Activated naive CD4-positive, alpha-beta T cell treated with anti-CD3 and anti-CD28 coated beads, Interleukin-2, amount 10 ng/mL, durations not matched to agents 7 days and 5 days (primary cell): ENCODE results near the gene RPP21.
"Not testable (repeated sequence)": the region's sequence is repeated elsewhere in the genome, so short reads cannot be mapped to it uniquely, and the experiment has no call there.

Experiments used
- CTCF ChIA-PET: fragments of 350-600 bp; sonication (Branson Sonifier 250); formaldehyde crosslinking; loops from one replicate; lab custom pipeline; 2021; ENCODE audit warnings: antibody characterized with exemption; lab: Charles Lee
- DNase-seq: peaks from one replicate; pipeline ENCODE4 v3.0.0-alpha.2; 2020
- H3K27ac Mint-ChIP-seq: one replicate; pipeline ENCODE4 v1.8.0; 2021; ENCODE audit warnings: mild to moderate bottlenecking, moderate library complexity, mixed read lengths
- H3K27me3 Mint-ChIP-seq: one replicate; pipeline ENCODE4 v1.8.0; 2021; ENCODE audit warnings: mild to moderate bottlenecking, mixed read lengths
- H3K36me3 Mint-ChIP-seq: one replicate; pipeline ENCODE4 v1.8.0; 2021; ENCODE audit warnings: mixed read lengths
- H3K4me1 Mint-ChIP-seq: one replicate; pipeline ENCODE4 v1.8.0; 2021; ENCODE audit warnings: mixed read lengths
- H3K4me3 Mint-ChIP-seq: one replicate; pipeline ENCODE4 v1.8.0; 2021; ENCODE audit warnings: mild to moderate bottlenecking, moderate library complexity, mixed read lengths
- H3K9me3 Mint-ChIP-seq: one replicate; pipeline ENCODE4 v1.8.0; 2021; ENCODE audit warnings: mixed read lengths

Gene RPP21

DNA sequence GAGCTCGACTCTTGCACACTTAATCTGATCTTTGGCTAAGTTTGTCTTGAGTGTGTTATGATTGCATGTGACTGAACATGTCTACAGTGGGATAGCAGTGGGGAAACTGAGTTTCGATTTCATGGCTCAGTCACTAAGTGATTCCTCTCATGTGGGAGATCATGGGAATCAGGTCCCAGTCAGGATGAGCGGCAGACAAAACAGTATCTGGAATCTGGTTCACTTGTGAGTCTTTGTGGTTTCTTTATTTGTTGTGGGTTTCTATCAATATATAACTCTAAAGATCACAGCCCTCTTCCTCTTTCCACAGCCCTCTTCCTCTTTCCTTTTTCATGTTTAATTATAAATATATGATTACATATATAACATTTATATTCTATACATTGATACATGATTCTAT, 4.0 kb downstream of the RPP21 start:
- H3K4me3 Mint-ChIP-seq, result no peak overlapping the region
- no peak overlapping the region for H3K27ac Mint-ChIP-seq
- H3K36me3 Mint-ChIP-seq, result peaks cover 16% of the 10 kb centered on the region
- CTCF ChIA-PET, result no interaction called here
- peaks cover 29% of the 10 kb centered on the region for H3K27me3 Mint-ChIP-seq
- peaks cover 26% of the 10 kb centered on the region for H3K4me1 Mint-ChIP-seq
- no peak for DNase-seq
- no peaks in the 10 kb centered on the region for H3K9me3 Mint-ChIP-seq

DNA sequence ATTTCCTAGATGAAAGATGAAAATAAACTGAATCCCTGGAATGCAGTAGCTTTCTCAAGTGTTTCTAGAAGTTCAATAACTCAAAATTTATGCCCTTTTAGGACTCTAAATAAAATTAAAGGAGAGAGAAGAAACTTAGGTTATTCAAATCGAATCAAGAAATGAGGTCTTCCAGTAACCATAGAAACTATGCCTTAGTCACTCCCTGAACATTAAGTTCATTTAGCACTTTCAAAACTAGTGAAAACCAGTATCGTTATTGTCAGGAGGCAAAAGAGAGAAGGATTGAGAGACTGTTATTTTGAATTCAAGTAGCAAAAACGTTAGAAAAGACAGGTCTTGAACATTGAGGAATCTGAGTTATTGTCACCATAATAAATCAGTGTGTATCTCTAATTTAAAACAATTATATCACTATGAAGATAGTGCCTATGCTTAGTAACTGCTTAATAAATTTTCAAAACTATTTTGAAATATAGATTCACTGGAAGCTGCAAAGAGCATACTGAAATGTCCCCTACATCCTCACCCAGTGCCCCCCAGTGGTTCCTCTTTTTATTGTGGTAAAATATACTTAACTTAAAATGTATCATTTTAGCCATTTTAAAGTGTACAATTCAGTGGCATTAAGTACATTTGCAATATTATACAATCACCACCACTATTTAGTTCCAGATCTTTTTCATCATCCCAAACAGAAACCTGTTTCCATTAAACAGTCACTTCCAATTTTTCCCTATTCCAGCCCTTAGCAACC, 4.6 kb downstream of the RPP21 start:
- peaks cover 25% of the 10 kb centered on the region for H3K4me1 Mint-ChIP-seq
- CTCF ChIA-PET, result no interaction called here
- H3K9me3 Mint-ChIP-seq, result no peaks in the 10 kb centered on the region
- peaks cover 16% of the 10 kb centered on the region for H3K36me3 Mint-ChIP-seq
- peaks cover 33% of the 10 kb centered on the region for H3K27me3 Mint-ChIP-seq
- H3K4me3 Mint-ChIP-seq, result no peak overlapping the region
- no peak for DNase-seq
- H3K27ac Mint-ChIP-seq, result no peak overlapping the region

DNA sequence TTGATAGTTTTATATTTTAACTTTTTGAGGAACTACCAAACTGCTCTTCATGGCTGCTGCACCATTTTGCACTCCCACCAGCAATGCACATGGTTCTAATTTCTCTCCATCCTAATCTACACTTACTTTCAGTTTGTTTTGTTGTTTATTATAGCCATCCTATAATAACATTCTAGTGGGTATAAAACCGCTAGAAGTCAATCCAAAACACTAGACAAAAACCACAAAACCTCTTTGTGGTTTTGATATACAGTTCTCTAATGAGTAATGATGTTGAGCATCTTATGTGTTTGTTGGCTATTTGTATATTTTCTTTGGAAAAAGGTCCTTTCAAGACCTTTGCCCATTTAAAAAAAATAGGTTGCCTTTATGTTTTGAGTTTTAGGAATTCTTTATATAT, 5.6 kb downstream of the RPP21 start:
- H3K4me1 Mint-ChIP-seq, result peaks cover 22% of the 10 kb centered on the region
- CTCF ChIA-PET, result interaction anchor here (1.0 to 1.2 kb wide), 2 partner anchors 131 to 247 kb away, joined by 4 read pairs; no protein-coding TSS in a partner anchor

DNA sequence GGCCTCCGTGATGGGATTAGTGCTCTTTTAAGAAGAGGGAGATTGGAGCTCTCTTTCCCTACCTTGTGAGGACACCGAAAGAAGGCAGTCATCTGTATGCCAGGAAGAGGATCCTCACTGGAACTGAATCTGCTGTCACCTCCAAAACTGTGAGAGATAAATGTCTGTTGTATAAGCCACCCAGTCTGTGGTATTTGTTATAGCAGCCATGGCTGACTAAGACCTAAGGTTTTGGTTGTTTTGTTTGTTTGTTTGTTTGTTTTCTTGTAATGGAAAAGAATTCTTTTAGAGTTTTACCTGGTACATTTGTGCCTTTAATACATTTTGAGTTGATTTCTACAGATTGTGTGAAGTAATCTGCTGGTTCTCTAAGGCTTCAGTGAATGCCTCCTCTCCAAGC, 7.6 kb downstream of the RPP21 start:
- CTCF ChIA-PET, result interaction anchor here (0.9 to 1.5 kb wide), 3 partner anchors 45 to 133 kb away, joined by 3 to 7 read pairs (median 6); no protein-coding TSS in a partner anchor
- Mint-ChIP-seq H3K36me3 (peaks cover 1% of the 10 kb centered on the region), H3K27ac (no peak overlapping the region), H3K4me3 (no peak overlapping the region), H3K9me3 (no peaks in the 10 kb centered on the region), H3K4me1 (peaks cover 14% of the 10 kb centered on the region), H3K27me3 (peaks cover 46% of the 10 kb centered on the region)
- DNase-seq, result no peak

More for the DNA sequence above, 5.6 kb downstream of the RPP21 start:
- Mint-ChIP-seq H3K27me3 (peaks cover 39% of the 10 kb centered on the region), H3K27ac (no peak overlapping the region), H3K9me3 (no peaks in the 10 kb centered on the region), H3K36me3 (peaks cover 16% of the 10 kb centered on the region), H3K4me3 (no peak overlapping the region)
- no peak for DNase-seq

DNA sequence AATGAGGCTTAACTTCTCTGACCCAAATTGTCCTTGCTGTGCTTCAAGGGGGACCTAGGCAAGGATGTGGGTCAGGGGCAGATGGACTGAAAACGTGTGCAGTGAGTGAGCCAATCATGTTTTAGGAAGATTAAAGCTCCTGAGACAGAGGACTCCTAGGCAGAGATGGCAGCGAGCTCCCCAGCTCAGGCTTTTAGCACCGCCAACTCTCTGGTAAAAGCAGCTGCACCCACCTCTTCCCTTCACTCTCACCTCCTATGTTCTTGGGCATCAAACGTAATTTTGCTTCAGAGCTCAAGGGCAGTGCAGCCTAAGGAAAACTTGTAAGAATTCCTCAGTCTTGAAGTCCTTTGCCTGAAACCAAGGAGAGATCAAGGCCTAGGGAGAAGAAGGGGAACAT, 10.3 kb downstream of the RPP21 start:
- H3K27me3 Mint-ChIP-seq, result peaks cover 70% of the 10 kb centered on the region
- DNase-seq, result no peak
- CTCF ChIA-PET, result no interaction called here
- no peaks in the 10 kb centered on the region for H3K9me3 Mint-ChIP-seq
- H3K36me3 Mint-ChIP-seq, result no peaks in the 10 kb centered on the region
- no peak overlapping the region for H3K27ac Mint-ChIP-seq
- H3K4me1 Mint-ChIP-seq, result peaks cover 16% of the 10 kb centered on the region
- H3K4me3 Mint-ChIP-seq, result no peak overlapping the region

DNA sequence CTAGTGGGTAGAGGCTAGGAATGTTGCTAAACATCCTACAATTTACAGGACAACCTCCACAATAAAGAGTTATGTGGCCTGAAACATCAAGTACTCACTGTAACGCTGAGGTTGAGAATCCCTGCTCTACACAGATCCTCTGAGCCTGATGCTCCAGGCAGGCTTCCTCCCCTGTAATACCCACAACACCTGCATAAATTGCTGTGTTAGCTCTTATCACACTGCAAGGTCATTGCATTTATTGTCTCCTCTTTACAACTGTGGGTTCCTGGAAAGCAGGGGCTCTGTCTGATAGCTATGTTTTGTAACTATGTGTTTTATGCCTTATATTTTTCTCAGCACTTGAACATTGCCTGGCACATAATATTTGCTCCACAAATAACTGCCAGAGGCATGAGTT, 11.6 kb downstream of the RPP21 start:
- no peak for DNase-seq
- H3K27me3 Mint-ChIP-seq, result peaks cover 72% of the 10 kb centered on the region
- H3K9me3 Mint-ChIP-seq, result no peaks in the 10 kb centered on the region
- H3K4me1 Mint-ChIP-seq, result peaks cover 8% of the 10 kb centered on the region
- H3K36me3 Mint-ChIP-seq, result no peaks in the 10 kb centered on the region
- no peak overlapping the region for H3K4me3 Mint-ChIP-seq
- CTCF ChIA-PET, result interaction anchor here (0.9 to 1.4 kb wide), 5 partner anchors 12 to 145 kb away, joined by 3 to 4 read pairs (median 3); no protein-coding TSS in a partner anchor
- H3K27ac Mint-ChIP-seq, result no peak overlapping the region

DNA sequence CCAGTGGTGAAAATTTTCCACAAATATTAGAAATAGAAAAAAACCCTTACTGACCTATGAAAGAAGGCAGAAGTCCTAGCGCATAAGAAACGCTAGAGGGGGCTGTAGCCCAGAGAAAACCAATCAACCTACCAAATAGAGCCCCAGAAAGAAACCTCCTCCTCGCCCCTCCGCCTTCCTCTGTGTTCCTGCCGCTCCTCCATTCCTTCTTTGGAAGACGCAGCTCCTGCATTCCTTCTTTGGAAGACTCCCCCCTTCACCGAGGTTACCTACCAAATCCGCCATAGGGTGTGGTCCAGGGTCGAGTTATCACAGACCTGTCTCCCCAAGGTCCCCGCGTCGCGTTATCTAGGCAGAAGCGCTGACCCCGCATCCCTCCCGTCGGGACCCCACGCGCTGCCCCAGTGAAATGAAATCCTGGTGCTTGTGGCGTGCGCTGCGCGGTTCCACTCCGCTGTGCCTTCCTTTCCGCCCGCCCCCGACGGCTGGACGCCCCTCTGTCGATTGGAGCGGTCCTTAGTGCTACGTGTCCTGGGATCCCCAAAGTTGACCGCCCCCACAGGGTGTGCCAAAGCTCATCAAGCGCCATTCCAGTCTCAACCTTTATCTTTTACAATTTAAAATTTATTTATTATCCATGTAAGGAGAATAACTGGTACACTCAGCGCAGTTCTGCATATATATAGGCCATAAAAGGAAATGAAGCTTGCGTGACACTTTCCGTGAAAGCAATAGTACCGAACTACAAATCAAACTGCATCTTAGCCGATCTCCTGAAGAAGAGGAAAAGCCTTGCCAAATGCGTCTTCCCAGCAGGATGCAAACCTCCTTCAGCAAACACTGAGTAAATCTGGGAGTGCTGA, 13.0 kb downstream of the RPP21 start:
- Mint-ChIP-seq H3K36me3 (no peaks in the 10 kb centered on the region), H3K9me3 (no peaks in the 10 kb centered on the region), H3K27me3 (peaks cover 69% of the 10 kb centered on the region), H3K4me1 (peaks cover 8% of the 10 kb centered on the region), H3K4me3 (peak overlapping the region; percentile 72), H3K27ac (no peak overlapping the region)
- CTCF ChIA-PET, result interaction anchor here (0.8 to 2.6 kb wide), 9 partner anchors 11 to 254 kb away, joined by 3 to 17 read pairs (median 3); partner anchors contain the start of gene TRIM39
- peak; percentile 71 for DNase-seq

DNA sequence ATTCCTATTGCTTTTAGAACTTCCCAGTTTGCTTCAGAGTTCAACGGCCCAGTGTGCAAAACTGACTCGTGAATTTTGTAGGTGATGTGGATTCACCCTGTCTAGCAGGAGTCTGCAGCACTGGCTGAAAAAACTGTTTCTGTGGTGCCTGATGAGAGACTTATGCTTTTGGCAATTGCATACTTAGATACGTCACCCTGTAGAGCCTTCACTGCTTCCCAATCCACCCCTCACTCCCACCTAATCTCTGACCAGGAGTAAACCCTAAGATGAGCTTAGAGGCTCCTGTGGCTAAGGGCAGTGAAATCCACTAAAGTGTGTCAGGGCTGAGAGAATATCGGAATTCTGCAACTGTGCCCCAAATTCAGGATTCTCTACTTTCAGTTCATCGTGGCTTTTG, 14.3 kb downstream of the RPP21 start:
- no peaks in the 10 kb centered on the region for H3K9me3 Mint-ChIP-seq
- peaks cover 8% of the 10 kb centered on the region for H3K4me1 Mint-ChIP-seq
- peaks cover 67% of the 10 kb centered on the region for H3K27me3 Mint-ChIP-seq
- DNase-seq, result no peak
- no peak overlapping the region for H3K4me3 Mint-ChIP-seq
- H3K36me3 Mint-ChIP-seq, result no peaks in the 10 kb centered on the region
- CTCF ChIA-PET, result interaction anchor here (0.6 to 2.6 kb wide), 7 partner anchors 33 to 255 kb away, joined by 3 to 17 read pairs (median 4); partner anchors contain the start of gene TRIM39
- no peak overlapping the region for H3K27ac Mint-ChIP-seq

DNA sequence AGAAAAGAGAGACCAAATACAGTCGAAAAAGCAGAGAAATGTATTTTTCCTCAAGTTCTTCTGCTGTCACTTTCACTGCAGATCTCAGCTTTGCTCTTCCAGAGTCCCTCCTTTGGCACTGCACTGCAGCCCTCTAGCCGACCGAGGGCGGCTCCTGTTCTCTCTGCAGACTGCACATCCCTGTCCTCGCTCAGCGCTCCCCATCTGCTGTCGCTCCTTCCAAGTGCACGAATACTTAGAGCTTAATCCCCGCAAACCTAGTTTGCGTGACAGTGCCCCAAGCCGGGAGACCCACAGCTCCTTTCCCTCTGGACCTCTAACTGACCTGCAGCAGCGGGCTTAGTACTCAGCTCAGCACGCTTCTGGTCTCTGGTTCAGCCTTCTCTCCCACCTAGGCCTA, 15.2 kb downstream of the RPP21 start:
- Mint-ChIP-seq H3K27ac (no peak overlapping the region), H3K4me1 (peaks cover 8% of the 10 kb centered on the region), H3K4me3 (no peak overlapping the region), H3K27me3 (peaks cover 71% of the 10 kb centered on the region), H3K36me3 (no peaks in the 10 kb centered on the region), H3K9me3 (no peaks in the 10 kb centered on the region)
- no peak for DNase-seq
- CTCF ChIA-PET, result no interaction called here

DNA sequence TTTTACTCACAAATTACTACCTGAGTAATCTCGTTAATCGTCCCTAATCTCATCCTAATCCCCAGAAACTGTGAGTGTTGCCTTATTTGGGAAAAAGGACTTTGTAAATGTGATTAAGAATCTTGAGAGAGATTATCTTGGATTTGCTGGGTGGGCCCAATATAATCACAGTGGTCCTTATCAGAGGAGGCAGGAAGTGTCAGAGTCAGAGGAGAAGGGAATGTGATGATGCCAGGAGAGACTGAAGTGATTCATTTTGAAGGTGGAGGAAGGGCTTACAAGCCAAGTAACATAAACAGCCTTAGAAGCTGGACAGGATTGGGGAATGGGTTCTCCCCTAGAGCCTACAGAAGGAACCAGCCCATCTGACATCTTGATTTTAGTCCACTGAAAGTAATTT, 16.7 kb downstream of the RPP21 start:
- Mint-ChIP-seq H3K27ac (no peak overlapping the region), H3K4me3 (no peak overlapping the region), H3K9me3 (no peaks in the 10 kb centered on the region), H3K27me3 (peaks cover 80% of the 10 kb centered on the region), H3K4me1 (peaks cover 8% of the 10 kb centered on the region), H3K36me3 (no peaks in the 10 kb centered on the region)
- DNase-seq, result no peak
- CTCF ChIA-PET, result no interaction called here

DNA sequence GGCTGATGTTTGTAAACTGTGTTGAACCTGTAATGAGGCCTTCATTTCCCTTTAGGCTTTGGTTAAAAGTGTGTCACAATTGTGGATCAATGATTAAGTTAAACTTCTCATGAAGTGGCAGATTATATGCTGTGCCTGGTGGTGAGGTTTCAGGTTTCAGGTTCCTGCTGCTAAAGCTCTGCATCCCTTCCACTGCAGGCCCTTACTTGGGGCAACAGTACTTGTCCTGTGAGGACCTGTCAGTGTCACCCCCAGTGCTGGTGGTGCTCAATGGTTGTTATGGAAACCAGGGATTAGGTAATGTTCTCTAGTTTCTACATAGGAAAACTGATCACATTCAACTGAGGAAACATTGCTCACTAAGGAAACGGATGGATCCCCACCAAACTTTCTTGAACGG, 18.5 kb downstream of the RPP21 start:
- Mint-ChIP-seq H3K36me3 (no peaks in the 10 kb centered on the region), H3K4me1 (no peaks in the 10 kb centered on the region), H3K27ac (no peak overlapping the region), H3K9me3 (no peaks in the 10 kb centered on the region), H3K27me3 (peaks cover 75% of the 10 kb centered on the region), H3K4me3 (no peak overlapping the region)
- CTCF ChIA-PET, result no interaction called here
- DNase-seq, result no peak

DNA sequence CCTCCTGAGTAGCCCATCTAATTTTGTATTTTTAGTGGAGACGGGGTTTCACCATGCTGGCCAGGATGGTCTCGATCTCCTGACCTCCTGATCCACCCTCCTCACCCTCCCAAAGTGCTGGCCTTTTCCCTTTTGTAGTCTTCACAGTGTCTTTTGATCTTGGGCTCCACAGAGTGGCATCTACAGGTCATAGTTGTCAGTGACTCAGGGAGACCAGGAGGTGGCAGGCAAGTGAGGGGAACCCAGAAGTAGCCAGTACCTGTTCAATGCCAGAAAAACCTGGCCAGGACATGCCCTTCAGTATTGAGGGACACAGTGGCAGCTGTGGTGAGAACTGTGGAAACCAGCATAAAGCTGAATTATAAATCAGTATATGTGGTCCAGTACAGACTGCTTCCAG, 19.6 kb downstream of the RPP21 start:
- Mint-ChIP-seq H3K4me3 (no peak overlapping the region), H3K36me3 (no peaks in the 10 kb centered on the region), H3K27me3 (peaks cover 71% of the 10 kb centered on the region), H3K27ac (no peak overlapping the region), H3K4me1 (no peaks in the 10 kb centered on the region), H3K9me3 (no peaks in the 10 kb centered on the region)
- CTCF ChIA-PET, result no interaction called here
- peak; percentile 29 for DNase-seq

DNA sequence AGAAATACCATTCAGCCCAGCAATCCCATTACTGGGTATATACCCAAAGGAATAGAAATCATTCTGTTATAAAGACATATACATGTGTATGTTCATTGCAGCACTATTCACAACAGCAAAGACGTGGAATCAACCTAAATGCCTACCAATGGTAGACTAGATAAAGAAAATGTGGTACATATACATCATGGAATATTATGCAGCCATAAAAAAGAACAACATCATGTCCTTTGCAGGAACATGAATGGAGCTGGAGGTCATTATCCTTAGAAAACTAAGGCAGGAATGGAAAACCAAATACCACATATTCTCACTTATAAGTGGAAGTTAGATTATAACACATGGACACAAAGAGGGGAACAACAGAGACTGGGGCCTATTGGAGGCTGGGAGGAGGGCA, 24.3 kb downstream of the RPP21 start:
- H3K27me3 Mint-ChIP-seq, result peaks cover 48% of the 10 kb centered on the region
- H3K9me3 Mint-ChIP-seq, H3K4me3 Mint-ChIP-seq, H3K4me1 Mint-ChIP-seq, H3K36me3 Mint-ChIP-seq, H3K27ac Mint-ChIP-seq, DNase-seq: not testable (repeated sequence)
- CTCF ChIA-PET, result interaction anchor here (1.5 kb wide), 1 partner anchor 11 kb away, joined by 3 read pairs; no protein-coding TSS in a partner anchor

DNA sequence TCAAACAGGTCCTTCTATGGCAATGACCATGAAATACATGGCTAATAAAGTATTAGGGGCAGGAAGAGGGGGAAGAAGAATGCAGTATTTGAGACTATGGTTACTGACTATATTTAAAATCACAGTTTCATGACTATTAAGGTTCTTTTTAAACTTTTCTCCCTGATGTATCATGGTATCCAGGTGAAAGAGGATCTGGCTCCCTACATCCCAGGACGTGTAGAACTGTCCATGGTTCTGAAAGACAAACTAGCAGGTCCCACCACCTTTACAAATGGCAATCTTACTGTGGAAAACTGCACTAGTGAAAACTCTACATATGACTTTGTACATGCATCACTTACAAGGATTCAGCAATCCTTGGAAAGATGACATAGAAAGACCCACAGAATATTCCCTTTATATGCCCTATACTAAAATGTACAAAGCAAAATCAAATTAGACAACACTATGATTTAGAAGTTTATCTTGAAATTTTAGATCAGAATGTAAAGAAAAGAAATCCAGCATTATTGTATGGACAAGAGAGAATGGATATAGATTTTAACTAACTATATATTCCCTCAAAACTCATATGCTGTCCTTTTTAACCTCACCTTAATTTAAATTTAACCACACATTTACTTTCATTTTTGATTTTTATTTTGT, 33.5 kb downstream of the RPP21 start:
- CTCF ChIA-PET, result no interaction called here
- no peaks in the 10 kb centered on the region for H3K9me3 Mint-ChIP-seq
- DNase-seq, result no peak
- H3K4me1 Mint-ChIP-seq, result no peaks in the 10 kb centered on the region
- no peak overlapping the region for H3K27ac Mint-ChIP-seq
- H3K27me3 Mint-ChIP-seq, result peaks cover 42% of the 10 kb centered on the region
- H3K36me3 Mint-ChIP-seq, result no peaks in the 10 kb centered on the region
- no peak overlapping the region for H3K4me3 Mint-ChIP-seq
